Tibial nerve (tissue), 3 donors: Measurements from ENCODE around the gene SLIT1.

ENCODE experiments used
- CTCF ChIP-seq, 5 experiments: fragments of 200-600 bp in 3 of 5; fragments of 450-650 bp in 2 of 5; sonication (generic) in 3 of 5; IDR thresholded peaks; one replicate each; pipeline ENCODE4 v1.5.1; 2016 to 2019; ENCODE audit warnings: antibody characterized with exemption in 5 of 5, mild to moderate bottlenecking in 3 of 5, moderate library complexity in 2 of 5
- POLR2A ChIP-seq, 2 donors: fragments of 450-650 bp; IDR thresholded peaks; one replicate each; pipeline ENCODE4 v1.6.1; 2017; ENCODE audit warnings: antibody characterized with exemption in 2 of 2, mild to moderate bottlenecking in 2 of 2, moderate library complexity in 2 of 2

GRCh38 chr10:97185326-97186058 is at the start of gene SLIT1:
- no peak for TF ChIP-seq CTCF (IDR thresholded peaks at IDR 0.05)
- TF ChIP-seq POLR2A (IDR thresholded peaks at IDR 0.05): no peak
